ENCODE measurements around the gene SLC3A2.

DNA sequence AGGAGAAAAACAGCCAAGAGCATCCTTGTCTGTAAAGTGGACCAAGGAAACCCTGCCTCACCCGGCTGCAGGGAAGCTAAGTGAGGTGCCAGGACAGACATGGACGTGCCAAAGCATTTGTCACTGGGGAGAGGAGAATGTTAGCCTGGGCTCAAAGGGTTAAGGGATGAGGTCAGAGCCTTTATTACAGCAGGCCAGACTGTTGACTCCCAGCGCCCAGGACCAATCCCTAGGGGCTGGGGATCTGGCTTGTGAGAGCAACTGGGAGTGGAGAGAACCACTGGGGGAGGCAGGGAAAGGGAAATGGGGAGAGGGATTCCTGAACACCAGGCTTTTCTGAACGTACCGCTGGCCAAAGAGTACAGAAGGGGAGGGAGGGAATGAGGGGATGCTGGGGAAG is 37.8 kb downstream of the SLC3A2 start:
- TF ChIP-seq, protein P1, sequence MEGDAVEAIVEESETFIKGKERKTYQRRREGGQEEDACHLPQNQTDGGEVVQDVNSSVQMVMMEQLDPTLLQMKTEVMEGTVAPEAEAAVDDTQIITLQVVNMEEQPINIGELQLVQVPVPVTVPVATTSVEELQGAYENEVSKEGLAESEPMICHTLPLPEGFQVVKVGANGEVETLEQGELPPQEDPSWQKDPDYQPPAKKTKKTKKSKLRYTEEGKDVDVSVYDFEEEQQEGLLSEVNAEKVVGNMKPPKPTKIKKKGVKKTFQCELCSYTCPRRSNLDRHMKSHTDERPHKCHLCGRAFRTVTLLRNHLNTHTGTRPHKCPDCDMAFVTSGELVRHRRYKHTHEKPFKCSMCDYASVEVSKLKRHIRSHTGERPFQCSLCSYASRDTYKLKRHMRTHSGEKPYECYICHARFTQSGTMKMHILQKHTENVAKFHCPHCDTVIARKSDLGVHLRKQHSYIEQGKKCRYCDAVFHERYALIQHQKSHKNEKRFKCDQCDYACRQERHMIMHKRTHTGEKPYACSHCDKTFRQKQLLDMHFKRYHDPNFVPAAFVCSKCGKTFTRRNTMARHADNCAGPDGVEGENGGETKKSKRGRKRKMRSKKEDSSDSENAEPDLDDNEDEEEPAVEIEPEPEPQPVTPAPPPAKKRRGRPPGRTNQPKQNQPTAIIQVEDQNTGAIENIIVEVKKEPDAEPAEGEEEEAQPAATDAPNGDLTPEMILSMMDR (IDR thresholded peaks at IDR 0.05 in 8 of 11, conservative IDR thresholded peaks at IDR 0.05 in 3 of 11): no peak
- no peak for TF ChIP-seq POLR2AphosphoS5 (IDR thresholded peaks at IDR 0.05)

Data from spleen (tissue), 7 donors.